Endothelial cell (in vitro differentiated cells): ENCODE results near the gene AIMP1. TPM values are rescaled to one million over a fixed set of nuclear protein-coding genes. Genes with fewer than 3 reads are reported as not detected.

ENCODE experiments used
- DNase-seq: peaks from one replicate; pipeline ENCODE4 v3.0.0; 2021; ENCODE audit warnings: low spot score
- H3K27ac Mint-ChIP-seq: one replicate; pipeline ENCODE4 v1.8.0; 2021; ENCODE audit warnings: mixed read lengths, inconsistent platforms; ENCODE audit not compliant: unreplicated experiment
- H3K27me3 Mint-ChIP-seq: one replicate; pipeline ENCODE4 v1.8.0; 2021; ENCODE audit warnings: mild to moderate bottlenecking, moderate library complexity, mixed read lengths, inconsistent platforms; ENCODE audit not compliant: unreplicated experiment
- H3K36me3 Mint-ChIP-seq: one replicate; pipeline ENCODE4 v1.8.0; 2021; ENCODE audit warnings: mild to moderate bottlenecking, low read depth, mixed read lengths, inconsistent platforms; ENCODE audit not compliant: unreplicated experiment
- H3K4me1 Mint-ChIP-seq: one replicate; pipeline ENCODE4 v1.8.0; 2021; ENCODE audit warnings: mild to moderate bottlenecking, mixed read lengths, inconsistent platforms; ENCODE audit not compliant: unreplicated experiment
- H3K4me3 Mint-ChIP-seq: one replicate; pipeline ENCODE4 v1.8.0; 2021; ENCODE audit warnings: mild to moderate bottlenecking, mixed read lengths, inconsistent platforms; ENCODE audit not compliant: unreplicated experiment
- H3K9me3 Mint-ChIP-seq: one replicate; pipeline ENCODE4 v1.8.0; 2021; ENCODE audit warnings: mixed read lengths, inconsistent platforms; ENCODE audit not compliant: unreplicated experiment
- CTCF ChIP-seq: fragments of 200-600 bp; sonication (generic); IDR thresholded peaks from one replicate; pipeline ENCODE4 v1.5.0; 2021; ENCODE audit warnings: antibody characterized with exemption; ENCODE audit not compliant: unreplicated experiment
- total RNA-seq: library from RNA; stranded (reverse); fragmentation: NEBNext Ultra II Directional; extraction: Animal tissue kit (Norgen Biotek cat#: 25700); gene quantifications from one replicate; pipeline ENCODE4 v1.2.1, GENCODE V29; 2021; ENCODE audit not compliant: unreplicated experiment

Gene AIMP1
- total RNA-seq, 1 donor from 2014 or later, result 25.4 TPM

GRCh38 chr4:106312377-106312776 lies 4.0 kb upstream of the AIMP1 start:
- no peak for TF ChIP-seq CTCF
- no peaks in the 10 kb centered on the region for H3K9me3 Mint-ChIP-seq
- H3K27me3 Mint-ChIP-seq, result peaks cover 2% of the 10 kb centered on the region
- no peak overlapping the region for H3K27ac Mint-ChIP-seq
- H3K4me1 Mint-ChIP-seq, result peaks cover 7% of the 10 kb centered on the region
- no peaks in the 10 kb centered on the region for H3K36me3 Mint-ChIP-seq
- no peak overlapping the region for H3K4me3 Mint-ChIP-seq
- DNase-seq, result no peak

GRCh38 chr4:106312997-106313522 lies 3.3 kb upstream of the AIMP1 start:
- Mint-ChIP-seq H3K36me3 (no peaks in the 10 kb centered on the region), H3K27ac (peak overlapping the region; percentile 38), H3K4me3 (no peak overlapping the region), H3K9me3 (no peaks in the 10 kb centered on the region), H3K4me1 (peaks cover 7% of the 10 kb centered on the region), H3K27me3 (peaks cover 2% of the 10 kb centered on the region)
- no peak for DNase-seq
- TF ChIP-seq CTCF, result no peak

GRCh38 chr4:106314960-106315359 lies 1.4 kb upstream of the AIMP1 start:
- H3K4me3 Mint-ChIP-seq, result no peak overlapping the region
- no peaks in the 10 kb centered on the region for H3K9me3 Mint-ChIP-seq
- H3K27ac Mint-ChIP-seq, result no peak overlapping the region
- no peak for TF ChIP-seq CTCF
- DNase-seq, result no peak
- H3K36me3 Mint-ChIP-seq, result peaks cover 2% of the 10 kb centered on the region
- H3K4me1 Mint-ChIP-seq, result peaks cover 7% of the 10 kb centered on the region
- H3K27me3 Mint-ChIP-seq, result no peaks in the 10 kb centered on the region

GRCh38 chr4:106315476-106315967 lies 828 bp upstream of the AIMP1 start:
- peaks cover 7% of the 10 kb centered on the region for H3K36me3 Mint-ChIP-seq
- H3K9me3 Mint-ChIP-seq, result no peaks in the 10 kb centered on the region
- DNase-seq, result no peak
- no peak for TF ChIP-seq CTCF
- H3K4me3 Mint-ChIP-seq, result no peak overlapping the region
- peaks cover 7% of the 10 kb centered on the region for H3K4me1 Mint-ChIP-seq
- H3K27me3 Mint-ChIP-seq, result no peaks in the 10 kb centered on the region
- H3K27ac Mint-ChIP-seq, result no peak overlapping the region

- Mint-ChIP-seq H3K9me3 (no peaks in the 10 kb centered on the region), H3K27ac (no peak overlapping the region), H3K4me1 (peaks cover 7% of the 10 kb centered on the region), H3K4me3 (no peak overlapping the region), H3K27me3 (no peaks in the 10 kb centered on the region), H3K36me3 (peaks cover 12% of the 10 kb centered on the region)
- no peak for TF ChIP-seq CTCF
- no peak for DNase-seq
These were observed 541 bp downstream of the AIMP1 start for GRCh38 chr4:106316773-106317409.
